KMS-11 (cell line): Measurements from ENCODE around the gene RBMS3.

ENCODE experiments used
- H2AFZ ChIP-seq: fragments of 200-600 bp; sonication (generic); 2 replicates; pipeline ENCODE4 v1.6.1; 2016; ENCODE audit warnings: antibody characterized with exemption, mixed run types, low read depth
- H3K27ac ChIP-seq: fragments of 200-600 bp; sonication (generic); 2 replicates; pipeline ENCODE4 v1.6.1; 2016; ENCODE audit warnings: mild to moderate bottlenecking, mixed run types
- H3K27me3 ChIP-seq: fragments of 200-600 bp; sonication (generic); 2 replicates; pipeline ENCODE4 v1.6.1; 2017; ENCODE audit warnings: mild to moderate bottlenecking, low read depth, mixed run types, moderate library complexity; ENCODE audit not compliant: insufficient read depth
- H3K36me3 ChIP-seq: fragments of 200-600 bp; sonication (generic); 2 replicates; pipeline ENCODE4 v1.6.1; 2017; ENCODE audit warnings: mild to moderate bottlenecking, mixed run types; ENCODE audit not compliant: insufficient read depth
- H3K4me1 ChIP-seq: fragments of 200-600 bp; sonication (generic); 2 replicates; pipeline ENCODE4 v1.6.1; 2016; ENCODE audit warnings: mild to moderate bottlenecking, low read depth, mixed run types; ENCODE audit not compliant: poor library complexity, severe bottlenecking
- H3K4me2 ChIP-seq: fragments of 200-600 bp; sonication (generic); 2 replicates; pipeline ENCODE4 v1.7.0; 2016; ENCODE audit warnings: mild to moderate bottlenecking, mixed run types
- H3K4me3 ChIP-seq: fragments of 200-600 bp; sonication (generic); IDR thresholded peaks from 2 replicates; pipeline ENCODE4 v1.6.1; 2017; ENCODE audit warnings: low read depth, low read length, mixed read lengths; ENCODE audit not compliant: insufficient read depth
- H3K79me2 ChIP-seq: fragments of 200-600 bp; sonication (generic); 2 replicates; pipeline ENCODE4 v1.6.1; 2016; ENCODE audit warnings: low read depth, mixed run types; ENCODE audit not compliant: insufficient read depth
- H3K9ac ChIP-seq: fragments of 200-600 bp; sonication (generic); 2 replicates; pipeline ENCODE4 v1.6.1; 2016; ENCODE audit warnings: mild to moderate bottlenecking, mixed run types
- H4K20me1 ChIP-seq: fragments of 200-600 bp; sonication (generic); 2 replicates; pipeline ENCODE4 v1.6.1; 2016; ENCODE audit warnings: mild to moderate bottlenecking, mixed run types; ENCODE audit not compliant: insufficient read depth
- CTCF ChIP-seq: fragments of 200-600 bp; sonication (generic); conservative IDR thresholded peaks from 2 replicates; pipeline ENCODE4 v1.6.1; 2017; ENCODE audit warnings: low read depth, mild to moderate bottlenecking, antibody characterized with exemption, low read length, moderate library complexity, mixed read lengths

RBMS3 gene

GRCh38 chr3:29261119-29261518 lies 19.8 kb upstream of the RBMS3 start:
- no peak overlapping the region for H3K4me2 ChIP-seq
- no peaks in the 10 kb centered on the region for H3K36me3 ChIP-seq
- no peaks in the 10 kb centered on the region for H4K20me1 ChIP-seq
- no peak for TF ChIP-seq CTCF
- H3K27ac ChIP-seq, result no peak overlapping the region
- H3K9ac ChIP-seq, result no peak overlapping the region
- no peak overlapping the region for H2AFZ ChIP-seq
- no peak overlapping the region for H3K4me3 ChIP-seq
- H3K27me3 ChIP-seq, result no peaks in the 10 kb centered on the region
- no peaks in the 10 kb centered on the region for H3K4me1 ChIP-seq
- H3K79me2 ChIP-seq, result no peaks in the 10 kb centered on the region

GRCh38 chr3:29263476-29263875 lies 17.4 kb upstream of the RBMS3 start:
- Histone ChIP-seq H3K4me1 (no peaks in the 10 kb centered on the region), H3K27me3 (no peaks in the 10 kb centered on the region), H3K36me3 (no peaks in the 10 kb centered on the region), H3K27ac (no peak overlapping the region), H3K9ac (no peak overlapping the region), H4K20me1 (no peaks in the 10 kb centered on the region), H3K79me2 (no peaks in the 10 kb centered on the region), H3K4me2 (no peak overlapping the region), H2AFZ (no peak overlapping the region), H3K4me3 (no peak overlapping the region)
- TF ChIP-seq CTCF, result no peak

- no peaks in the 10 kb centered on the region for H3K79me2 ChIP-seq
- no peaks in the 10 kb centered on the region for H3K4me1 ChIP-seq
- H3K4me2 ChIP-seq, result no peak overlapping the region
- no peak overlapping the region for H3K9ac ChIP-seq
- H4K20me1 ChIP-seq, result no peaks in the 10 kb centered on the region
- no peak overlapping the region for H3K4me3 ChIP-seq
- no peak for TF ChIP-seq CTCF
- no peak overlapping the region for H3K27ac ChIP-seq
- no peak overlapping the region for H2AFZ ChIP-seq
- no peaks in the 10 kb centered on the region for H3K27me3 ChIP-seq
- no peaks in the 10 kb centered on the region for H3K36me3 ChIP-seq
Observed at GRCh38 chr3:29265509-29266072, 15.3 kb upstream of the RBMS3 start.

- H3K9ac ChIP-seq, result no peak overlapping the region
- no peaks in the 10 kb centered on the region for H3K36me3 ChIP-seq
- no peak overlapping the region for H3K4me2 ChIP-seq
- H3K4me1 ChIP-seq, result no peaks in the 10 kb centered on the region
- H3K27ac ChIP-seq, result no peak overlapping the region
- no peak overlapping the region for H2AFZ ChIP-seq
- H4K20me1 ChIP-seq, result no peaks in the 10 kb centered on the region
- TF ChIP-seq CTCF, result no peak
- no peaks in the 10 kb centered on the region for H3K79me2 ChIP-seq
- H3K27me3 ChIP-seq, result no peaks in the 10 kb centered on the region
- no peak overlapping the region for H3K4me3 ChIP-seq
Observed at GRCh38 chr3:29267226-29267625, 13.6 kb upstream of the RBMS3 start.
